Fibroblast of the aortic adventitia (primary cell): Measurements from ENCODE around the gene DCC. TPM values are rescaled to one million over a fixed set of nuclear protein-coding genes. Genes with fewer than 3 reads are reported as not detected.

Experiments used
- DNase-seq: peaks from one replicate; pipeline ENCODE4 v3.0.0-alpha.2; 2010; ENCODE audit warnings: low read depth
- H3K4me3 ChIP-seq: 2 replicates; pipeline ENCODE4 v1.5.1; 2011; ENCODE audit warnings: low read depth, mild to moderate bottlenecking, control low read depth, low read length, moderate library complexity
- CTCF ChIP-seq: IDR thresholded peaks from 2 replicates; pipeline ENCODE4 v1.5.1; 2011; ENCODE audit warnings: mild to moderate bottlenecking, low read length, control low read depth, inconsistent platforms; ENCODE audit not compliant: insufficient read depth
- total RNA-seq: library from RNA; depleted of rRNA; stranded (reverse); fragments of >200 nt; gene quantifications from 2 replicates; pipeline ENCODE4 v1.2.3, GENCODE V29; 2012; ENCODE audit warnings: low replicate concordance

Gene DCC
- total RNA-seq, 1 donor = 0.09 TPM

- TF ChIP-seq CTCF = no peak
- no peak for DNase-seq
- no peak overlapping the region for H3K4me3 ChIP-seq
These were observed 655.9 kb downstream of the DCC start for GRCh38 chr18:52995875-52996274.

DNA sequence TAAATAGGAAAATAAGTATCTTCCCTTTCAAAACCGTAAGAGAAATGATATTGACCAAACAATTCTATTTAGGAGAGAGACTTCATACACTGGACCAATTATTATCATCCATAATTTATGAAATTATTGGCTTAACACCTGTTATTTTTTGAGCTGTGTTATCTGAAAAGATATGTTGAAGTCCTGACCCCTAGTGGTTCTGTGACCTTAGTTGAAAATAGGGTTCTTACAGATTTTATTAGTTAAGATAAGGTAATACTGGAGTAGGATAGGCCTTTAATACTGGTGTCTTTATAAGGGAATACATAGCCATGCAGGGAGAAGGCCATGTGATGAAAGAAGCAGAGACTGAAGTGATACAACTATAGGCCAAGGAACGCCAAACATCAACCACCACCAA, 659.6 kb downstream of the DCC start:
- no peak overlapping the region for H3K4me3 ChIP-seq
- TF ChIP-seq CTCF = no peak
- no peak for DNase-seq

GRCh38 chr18:53004798-53005197, 664.8 kb downstream of the DCC start:
- H3K4me3 ChIP-seq = no peak overlapping the region
- no peak for TF ChIP-seq CTCF
- DNase-seq = no peak

GRCh38 chr18:53018791-53019190, 678.8 kb downstream of the DCC start:
- no peak for TF ChIP-seq CTCF
- no peak for DNase-seq

GRCh38 chr18:53025247-53025646, 685.2 kb downstream of the DCC start:
- TF ChIP-seq CTCF = no peak
- no peak overlapping the region for H3K4me3 ChIP-seq

More at GRCh38 chr18:53018791-53019190, 678.8 kb downstream of the DCC start:
- no peak overlapping the region for H3K4me3 ChIP-seq

GRCh38 chr18:53028565-53028964, 688.6 kb downstream of the DCC start:
- no peak for DNase-seq
- H3K4me3 ChIP-seq = no peak overlapping the region
- no peak for TF ChIP-seq CTCF

More at GRCh38 chr18:53025247-53025646, 685.2 kb downstream of the DCC start:
- no peak for DNase-seq

GRCh38 chr18:53033128-53033527, 693.1 kb downstream of the DCC start:
- no peak for DNase-seq
- no peak for TF ChIP-seq CTCF
- no peak overlapping the region for H3K4me3 ChIP-seq
